ENCODE measurements around the gene SPTBN4. TPM values are rescaled to one million over a fixed set of nuclear protein-coding genes. Genes with fewer than 3 reads are reported as not detected.

SPTBN4 gene
- total and polyA plus RNA-seq, 10 of the 15 experiments (the other 5 are each of a cell fraction or from before 2014, with no cell fraction given) = 0.04 to 1.1 (median 0.34) TPM; not detected in 1

DNA sequence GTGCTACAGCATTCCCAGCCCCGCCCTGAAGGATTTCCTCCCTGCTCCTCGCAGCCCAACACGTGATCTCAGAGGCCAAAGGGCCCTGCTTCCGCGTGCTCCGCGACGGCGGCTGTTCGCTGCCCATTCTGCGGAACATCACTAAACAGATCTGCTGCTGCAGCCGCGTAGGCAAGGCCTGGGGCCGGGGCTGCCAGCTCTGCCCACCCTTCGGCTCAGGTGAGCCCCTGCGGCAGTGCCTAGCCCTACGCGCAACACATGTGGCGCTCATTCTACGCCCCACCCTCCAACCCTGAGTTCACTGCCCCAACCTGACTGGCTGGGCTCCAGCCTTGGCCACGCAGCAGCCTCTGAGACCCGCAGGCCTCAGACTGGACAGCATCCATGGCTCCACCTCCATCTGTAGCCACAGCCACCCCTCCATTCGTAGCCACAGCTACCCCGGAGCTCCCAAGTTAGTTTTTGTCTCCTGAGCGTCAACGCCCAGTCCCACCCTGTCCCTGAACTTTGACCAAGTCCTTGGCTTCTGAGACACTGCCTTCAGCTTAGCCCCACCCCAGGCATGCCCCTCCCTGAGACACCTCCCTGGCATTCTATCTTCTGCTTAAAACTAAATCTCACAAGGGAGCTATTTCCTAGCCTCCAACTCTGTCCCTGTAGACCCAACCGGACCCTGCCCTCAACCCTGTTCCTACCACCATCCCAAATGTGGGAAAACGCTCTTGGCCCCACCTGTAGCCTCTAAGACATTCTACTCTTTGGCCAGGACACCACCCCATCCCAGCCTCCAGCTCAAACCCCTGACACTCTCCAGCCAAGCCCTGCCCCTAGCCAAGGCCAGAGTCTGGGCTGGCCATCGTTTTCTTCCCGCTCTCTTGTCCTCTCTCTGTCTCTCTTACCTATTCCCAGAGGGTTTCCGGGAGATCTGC lies 140.8 kb downstream of the SPTBN4 start:
- intact Hi-C loops (cut with micrococcal nuclease; ENCODE audit: unreplicated experiment) = no loop called here
- Histone ChIP-seq H3K4me1 (ENCODE audit: control insufficient read depth, insufficient read depth, low read length) (peaks cover 24% of the 10 kb centered on the region), H3K27me3 (replicated peaks in 1 of 2; ENCODE audit: control insufficient read depth in 2 of 2, insufficient read depth in 2 of 2, low read length in 1 of 2) (no peaks in the 10 kb centered on the region; a peak in 1 of 4 replicates), H2AFZ (ENCODE audit: control insufficient read depth, low read depth, low read length) (no peak overlapping the region), H3K36me3 (ENCODE audit: control insufficient read depth in 2 of 2, insufficient read depth in 2 of 2, low read length in 1 of 2) (no peaks in the 10 kb centered on the region), H3K9me3 (replicated peaks; ENCODE audit: control insufficient read depth, insufficient read depth, low read length) (no peaks in the 10 kb centered on the region), H3K79me2 (ENCODE audit: control insufficient read depth, insufficient read depth, low read length) (no peaks in the 10 kb centered on the region), H3K4me3 (no peak overlapping the region), H4K20me1 (ENCODE audit: control insufficient read depth, insufficient read depth) (no peaks in the 10 kb centered on the region), H3K9ac (ENCODE audit: control insufficient read depth, insufficient read depth, low read length) (no peak overlapping the region), H3K27ac (ENCODE audit: control insufficient read depth, insufficient read depth) (no peak overlapping the region), H3K4me2 (ENCODE audit: control insufficient read depth, insufficient read depth) (no peak overlapping the region)
- in situ Hi-C loops (cut with MboI) = loop anchor here (10.0 kb wide), 1 partner anchor 303 kb away; no protein-coding TSS in a partner anchor
- 81% methylated on average over 31 of the region's 31 CpGs for WGBS (ENCODE audit: insufficient coverage, insufficient replicate concordance, low lambda C conversion rate, missing lambda C conversion rate)
- DNase-seq (ENCODE audit: low read depth, low spot score) (no peak), ATAC-seq (no peak), FAIRE-seq (no peak)
- SMC1A ChIA-PET (ENCODE audit: uncharacterized antibody, unreplicated experiment) = interaction anchor here (0.6 to 5.3 kb wide), 3 partner anchors 13 to 56 kb away, joined by 3 to 35 read pairs (median 6); no protein-coding TSS in a partner anchor
- BruUV-seq (replicated peaks) = no TSS peak
- RAD21 ChIA-PET (ENCODE audit: unreplicated experiment) = interaction anchor here (1.1 kb wide), 1 partner anchor 143 kb away, joined by 3 read pairs; no protein-coding TSS in a partner anchor
- TF ChIP-seq, protein P1, sequence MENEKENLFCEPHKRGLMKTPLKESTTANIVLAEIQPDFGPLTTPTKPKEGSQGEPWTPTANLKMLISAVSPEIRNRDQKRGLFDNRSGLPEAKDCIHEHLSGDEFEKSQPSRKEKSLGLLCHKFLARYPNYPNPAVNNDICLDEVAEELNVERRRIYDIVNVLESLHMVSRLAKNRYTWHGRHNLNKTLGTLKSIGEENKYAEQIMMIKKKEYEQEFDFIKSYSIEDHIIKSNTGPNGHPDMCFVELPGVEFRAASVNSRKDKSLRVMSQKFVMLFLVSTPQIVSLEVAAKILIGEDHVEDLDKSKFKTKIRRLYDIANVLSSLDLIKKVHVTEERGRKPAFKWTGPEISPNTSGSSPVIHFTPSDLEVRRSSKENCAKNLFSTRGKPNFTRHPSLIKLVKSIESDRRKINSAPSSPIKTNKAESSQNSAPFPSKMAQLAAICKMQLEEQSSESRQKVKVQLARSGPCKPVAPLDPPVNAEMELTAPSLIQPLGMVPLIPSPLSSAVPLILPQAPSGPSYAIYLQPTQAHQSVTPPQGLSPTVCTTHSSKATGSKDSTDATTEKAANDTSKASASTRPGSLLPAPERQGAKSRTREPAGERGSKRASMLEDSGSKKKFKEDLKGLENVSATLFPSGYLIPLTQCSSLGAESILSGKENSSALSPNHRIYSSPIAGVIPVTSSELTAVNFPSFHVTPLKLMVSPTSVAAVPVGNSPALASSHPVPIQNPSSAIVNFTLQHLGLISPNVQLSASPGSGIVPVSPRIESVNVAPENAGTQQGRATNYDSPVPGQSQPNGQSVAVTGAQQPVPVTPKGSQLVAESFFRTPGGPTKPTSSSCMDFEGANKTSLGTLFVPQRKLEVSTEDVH (IDR thresholded peaks at IDR 0.05; ENCODE audit: low read depth, partially characterized antibody) = no peak
- TF ChIP-seq TCF7 (IDR thresholded peaks at IDR 0.05; ENCODE audit: borderline replicate concordance) (no peak), ZNF207 (IDR thresholded peaks at IDR 0.05; ENCODE audit: borderline replicate concordance) (no peak), LARP7 (IDR thresholded peaks at IDR 0.05) (no peak), NFXL1 (IDR thresholded peaks at IDR 0.05; ENCODE audit: borderline replicate concordance) (no peak), RCOR1 (conservative IDR thresholded peaks at IDR 0.05; ENCODE audit: low read depth, low read length) (no peak), POLR2AphosphoS5 (IDR thresholded peaks at IDR 0.05; ENCODE audit: low read length) (no peak), BCL3 (IDR thresholded peaks at IDR 0.05; ENCODE audit: borderline replicate concordance, insufficient read depth, low read depth, low read length, poor library complexity, severe bottlenecking) (no peak), TBL1XR1 (IDR thresholded peaks at IDR 0.05; ENCODE audit: low read depth, low read length) (no peak), FOXM1 (IDR thresholded peaks at IDR 0.05; ENCODE audit: low read depth, low read length) (no peak), YY1 (IDR thresholded peaks at IDR 0.05; ENCODE audit: low read depth, low read length) (no peak), FOS (IDR thresholded peaks at IDR 0.05; ENCODE audit: borderline replicate concordance, extremely low read depth, insufficient read length) (no peak), SPI1 (IDR thresholded peaks at IDR 0.05; ENCODE audit: borderline replicate concordance, insufficient read depth, low read depth, low read length) (no peak), STAT3 (IDR thresholded peaks at IDR 0.05; ENCODE audit: low read depth, low read length) (no peak)
- POLR2A ChIA-PET = interaction anchor here (1.5 kb wide), 1 partner anchor 37 kb away, joined by 4 read pairs; no protein-coding TSS in a partner anchor
- CTCF ChIA-PET = interaction anchor here (0.6 to 6.0 kb wide), 2 partner anchors 10 to 27 kb away, joined by 4 to 106 read pairs; no protein-coding TSS in a partner anchor
